Activated T-helper 1 cell treated with Interleukin-2 at 50 U/mL for 16 hours (primary cell): ENCODE results near the gene GATAD2B.
A peak's percentile ranks its signal among the peaks of the same experiment; 100 is the strongest.
"Not testable (repeated sequence)": the region's sequence is repeated elsewhere in the genome, so short reads cannot be mapped to it uniquely, and the experiment has no call there.

ENCODE experiments used
- DNase-seq: peaks from one replicate; pipeline ENCODE4 v3.0.0-alpha.2; 2020; ENCODE audit warnings: low read depth

Gene GATAD2B

DNA sequence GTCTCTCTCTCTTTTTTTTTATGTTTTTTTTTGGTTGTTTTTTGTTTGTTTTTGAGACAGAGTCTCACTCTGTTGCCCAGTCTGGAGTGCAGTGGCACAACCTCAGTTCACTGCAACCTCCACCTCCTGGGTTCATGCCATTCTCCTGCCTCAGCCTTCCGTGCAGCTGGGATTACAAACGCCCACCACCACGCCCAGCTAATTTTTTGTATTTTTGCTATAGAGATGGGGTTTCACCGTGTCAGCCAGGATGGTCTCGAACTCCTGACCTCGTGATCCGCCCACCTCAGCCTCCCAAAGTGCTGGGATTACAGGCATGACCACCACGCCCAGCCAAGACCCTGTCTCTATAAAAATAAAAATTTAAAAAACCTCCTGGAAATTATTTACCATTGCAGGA, 88.8 kb downstream of the GATAD2B start:
- not testable (repeated sequence) for DNase-seq

DNA sequence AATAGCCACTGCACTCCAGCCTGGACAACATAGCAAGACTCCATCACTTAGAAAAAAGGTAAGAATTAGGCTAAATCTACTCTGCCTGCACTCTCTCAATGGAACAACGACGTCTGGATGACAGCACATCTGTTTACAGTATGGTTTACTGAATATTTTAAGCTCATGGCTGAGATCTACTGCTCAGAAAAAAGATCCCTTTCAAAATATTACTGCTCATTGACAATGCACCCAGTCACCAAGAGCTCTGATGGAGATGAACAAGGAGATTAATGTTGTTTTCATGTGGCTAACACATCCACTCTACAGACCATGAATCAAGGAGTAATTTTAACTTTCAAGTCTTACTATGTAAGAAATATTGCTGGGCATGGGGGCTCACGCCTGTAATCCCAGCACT, 89.6 kb downstream of the GATAD2B start:
- no peak for DNase-seq

DNA sequence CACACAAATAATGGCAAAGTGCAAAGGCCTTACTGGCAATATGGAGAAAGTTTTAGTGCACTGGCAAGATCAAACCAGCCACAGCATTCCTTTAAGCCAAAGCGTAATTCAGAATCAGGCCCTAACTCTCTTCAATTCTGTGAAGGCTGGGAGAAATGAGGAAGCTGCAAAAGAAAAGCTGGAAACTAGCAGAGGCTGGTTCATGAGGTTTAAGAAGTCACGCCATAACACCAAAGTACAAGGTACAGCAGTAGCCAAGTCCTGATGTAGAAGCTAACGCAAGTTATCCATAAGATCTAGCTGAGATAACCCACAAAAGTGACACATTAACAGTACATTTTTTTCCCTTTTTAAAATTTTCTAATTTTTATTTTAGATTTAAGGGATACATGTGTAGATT, 90.5 kb downstream of the GATAD2B start:
- DNase-seq, result no peak

DNA sequence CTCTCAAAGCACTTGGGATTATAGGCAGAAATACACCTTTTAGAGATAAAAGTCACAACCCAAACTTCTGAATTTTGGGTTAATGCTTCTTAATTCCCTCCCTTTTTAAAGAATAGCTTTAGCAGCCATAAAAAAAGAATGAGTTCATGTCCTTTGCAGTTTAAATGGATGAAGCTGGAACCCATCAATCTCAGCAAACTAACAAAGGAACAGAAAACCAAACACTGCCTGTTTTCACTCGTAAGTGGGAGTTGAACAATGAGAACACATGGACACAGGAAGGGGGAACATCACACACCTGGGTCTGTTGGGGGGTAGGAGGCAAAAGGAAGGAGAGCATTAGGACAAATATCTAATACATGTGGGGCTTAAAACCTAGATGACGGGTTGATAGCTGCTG, 91.7 kb downstream of the GATAD2B start:
- no peak for DNase-seq

DNA sequence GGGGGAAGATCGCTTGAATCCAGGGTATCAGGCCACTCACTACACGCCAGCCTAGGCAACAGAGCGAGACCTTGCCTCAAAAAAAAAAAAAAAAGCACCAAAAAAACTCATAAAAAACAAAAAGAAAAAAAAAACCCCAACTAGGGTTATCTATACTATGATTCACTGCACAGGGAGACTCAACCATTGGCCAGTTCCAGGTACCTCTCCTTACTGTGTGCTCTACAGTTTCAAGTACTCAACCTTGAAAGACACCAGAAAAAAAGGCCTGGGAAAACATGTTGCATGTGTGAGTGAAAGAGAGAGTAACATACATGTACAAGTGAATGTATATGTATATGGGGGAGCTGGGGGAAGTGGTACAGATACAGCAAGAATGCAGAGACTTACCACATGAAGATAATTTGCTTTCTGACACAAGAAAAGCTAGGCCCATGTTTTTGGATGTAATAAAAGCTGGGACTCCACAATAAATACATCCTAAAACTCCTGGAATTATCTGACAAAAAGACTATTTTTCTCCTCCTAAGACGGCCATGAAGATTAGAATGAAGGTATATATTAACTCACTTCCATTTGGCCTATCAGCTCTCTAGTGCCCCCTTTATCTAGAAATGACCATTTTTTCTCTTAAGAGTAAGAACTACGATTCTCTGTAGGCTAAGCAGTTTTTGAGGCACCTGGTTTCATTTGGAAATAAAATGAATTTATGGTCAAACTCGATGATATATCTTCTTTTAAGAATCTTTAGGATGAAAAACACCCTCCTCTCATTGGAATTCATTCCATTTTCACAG, 95.4 kb downstream of the GATAD2B start:
- DNase-seq, result no peak

DNA sequence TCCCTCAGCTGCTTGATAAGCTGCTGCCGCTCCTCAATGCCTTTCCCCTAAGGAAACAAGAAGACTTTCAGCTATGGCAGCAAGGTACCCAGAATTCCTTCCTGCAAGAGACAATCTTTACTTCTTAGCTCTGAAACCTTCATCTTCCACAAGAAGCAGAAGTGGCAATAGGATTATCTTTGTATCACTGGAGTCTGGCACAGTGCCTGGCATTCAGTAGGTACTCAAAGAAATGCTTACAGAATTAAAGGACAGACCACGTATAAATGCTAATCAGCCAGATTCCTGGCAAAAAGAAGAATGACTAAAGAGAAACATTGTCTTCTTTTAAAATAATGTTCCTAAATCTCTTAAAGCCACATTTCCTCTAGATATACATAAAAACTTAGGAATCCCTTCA, 103.9 kb downstream of the GATAD2B start:
- no peak for DNase-seq

DNA sequence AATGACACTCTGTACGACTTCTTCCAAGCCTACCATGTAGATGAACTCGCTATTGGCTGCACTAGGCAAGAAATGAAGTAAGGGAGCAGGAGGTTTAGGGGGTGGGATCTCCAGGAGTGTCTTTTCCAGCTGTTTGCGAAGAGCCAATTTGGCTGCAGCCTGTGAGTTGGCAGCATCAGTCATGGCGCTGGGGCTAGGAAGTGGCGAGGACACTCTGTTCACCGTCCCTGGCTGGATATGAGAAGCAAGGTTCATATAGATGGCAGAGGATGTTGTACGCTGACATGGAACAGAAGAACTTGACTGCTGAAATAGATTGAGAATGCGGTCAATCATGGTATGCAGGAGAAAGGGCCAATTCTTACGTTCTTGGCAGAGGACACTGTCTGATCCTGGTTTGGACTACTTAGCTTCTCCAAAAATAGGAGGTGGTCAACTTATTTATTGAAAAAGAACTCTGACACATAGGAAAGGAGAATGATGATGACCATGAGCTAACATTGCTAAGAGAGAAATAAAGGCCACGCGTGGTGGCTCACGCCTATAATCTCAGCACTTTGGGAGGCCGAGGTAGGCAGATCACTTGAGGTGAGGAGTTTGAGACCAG, 106.4 kb downstream of the GATAD2B start:
- no peak for DNase-seq

DNA sequence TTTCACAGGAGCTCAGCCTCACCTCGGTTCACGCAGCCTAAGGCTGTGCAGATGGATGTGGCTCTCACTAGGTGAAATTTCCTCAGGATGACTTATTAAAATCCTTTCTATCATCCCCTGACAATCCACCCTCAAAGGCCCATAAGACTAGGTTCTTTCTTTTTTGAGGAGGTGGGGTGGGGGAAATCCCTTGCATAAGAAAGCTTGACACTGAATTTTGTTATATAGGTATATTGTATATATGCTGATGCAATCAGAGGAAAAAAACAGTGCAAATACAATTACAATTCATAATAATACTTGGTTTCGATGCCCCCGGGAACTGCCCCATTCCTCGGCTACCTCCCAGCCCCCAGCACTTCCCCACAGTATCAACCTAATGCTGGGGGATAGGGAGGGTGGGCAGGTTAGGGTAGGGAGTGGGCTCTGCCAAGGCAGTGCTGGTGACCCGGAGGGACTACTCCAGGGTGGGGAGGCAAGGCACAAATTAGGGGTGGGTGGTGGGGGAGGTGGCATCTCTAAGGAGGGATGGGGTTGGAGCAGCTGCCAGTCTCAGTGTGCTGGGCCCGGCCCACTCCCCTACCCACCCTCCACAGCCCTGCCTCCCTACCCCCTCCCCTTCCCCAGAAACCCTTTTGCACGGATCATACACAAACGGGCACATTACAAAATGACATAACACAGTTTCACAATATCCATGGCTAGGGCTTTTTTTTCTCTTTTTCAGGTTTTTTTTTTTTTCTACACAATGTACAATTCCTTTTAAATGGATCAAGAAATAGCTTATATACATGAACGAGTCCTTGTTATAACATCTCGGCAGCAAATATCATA, 116.7 kb downstream of the GATAD2B start:
- no peak for DNase-seq

DNA sequence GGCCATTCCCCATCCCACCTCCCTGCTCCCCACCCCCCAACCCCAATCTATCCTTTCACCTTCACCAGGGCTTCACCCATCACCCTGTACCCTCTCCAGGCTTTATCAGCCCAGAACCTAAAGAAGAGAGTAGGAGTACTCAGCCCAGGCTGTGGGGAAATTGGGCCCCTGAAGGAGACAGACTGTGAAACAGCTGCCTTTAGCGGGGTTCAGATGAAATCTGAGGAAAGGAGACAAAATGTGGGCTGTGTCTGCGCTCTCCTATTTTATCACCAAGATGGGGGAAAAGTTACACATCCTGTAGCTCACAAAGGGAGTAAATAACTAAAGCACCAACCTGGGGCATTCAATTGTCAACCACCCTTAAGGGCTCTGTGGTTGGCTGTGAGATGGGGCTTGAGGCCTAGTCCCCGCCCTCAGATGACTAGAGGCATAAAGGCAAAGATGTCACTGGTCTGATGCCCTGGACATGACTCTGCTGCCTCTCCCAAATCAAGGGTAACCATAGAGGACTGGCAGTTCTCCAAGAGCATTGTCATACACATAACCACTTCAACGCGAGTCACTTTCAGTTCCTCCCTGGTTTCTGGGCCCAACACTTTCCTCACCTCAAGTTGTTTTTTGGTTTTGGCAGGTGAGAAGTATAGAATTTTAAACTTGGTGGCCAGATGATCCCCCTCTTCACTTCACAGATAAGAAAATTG, 117.6 kb downstream of the GATAD2B start:
- peak; percentile 39 for DNase-seq

DNA sequence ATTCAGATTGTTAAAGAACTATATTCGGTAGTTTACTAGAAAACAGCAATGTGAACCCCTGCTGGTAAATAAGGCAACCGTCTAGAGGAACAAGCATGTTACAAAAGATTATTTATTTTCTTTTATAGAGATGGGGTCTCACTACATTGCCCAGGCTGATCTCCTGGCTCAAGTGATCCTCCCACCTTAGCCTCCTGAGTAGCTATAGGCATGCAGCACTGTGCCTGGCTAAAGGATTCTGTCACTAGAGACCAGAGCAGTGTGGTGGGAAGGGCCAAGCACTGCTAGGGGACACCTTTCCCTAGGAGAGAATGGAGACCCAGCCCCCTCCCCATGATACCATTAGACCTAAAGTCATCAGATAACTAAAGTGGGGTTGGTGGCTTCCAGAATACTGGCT, 118.7 kb downstream of the GATAD2B start:
- DNase-seq, result no peak

DNA sequence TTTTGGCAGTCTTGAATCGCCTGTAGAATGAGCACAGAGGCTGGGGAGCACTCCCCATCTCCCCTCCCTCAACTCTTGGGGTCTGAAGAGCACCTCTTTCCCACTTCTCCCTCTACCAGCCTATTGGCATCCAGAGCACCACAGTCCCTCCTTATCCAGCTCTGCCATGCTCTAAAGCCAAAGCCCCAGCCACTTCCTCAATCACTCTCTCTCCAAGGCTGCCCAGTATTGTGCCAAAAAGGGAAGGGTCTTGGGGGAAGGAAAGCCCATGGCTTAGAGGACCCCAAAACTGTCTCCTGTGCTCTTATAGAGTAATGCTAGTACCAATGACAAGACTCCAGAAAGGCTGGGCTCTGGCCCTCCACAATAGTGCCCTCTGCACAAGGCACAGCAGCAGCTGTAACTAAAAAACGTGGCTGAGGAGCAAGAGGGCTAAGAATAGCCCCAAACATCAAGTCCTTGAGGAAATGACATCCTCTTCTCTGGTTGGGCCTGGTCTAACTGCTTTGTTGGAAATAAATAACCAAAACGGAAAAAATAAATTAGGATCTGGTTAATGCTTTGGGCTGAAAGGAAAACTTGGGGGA, 119.2 kb downstream of the GATAD2B start:
- DNase-seq, result no peak

DNA sequence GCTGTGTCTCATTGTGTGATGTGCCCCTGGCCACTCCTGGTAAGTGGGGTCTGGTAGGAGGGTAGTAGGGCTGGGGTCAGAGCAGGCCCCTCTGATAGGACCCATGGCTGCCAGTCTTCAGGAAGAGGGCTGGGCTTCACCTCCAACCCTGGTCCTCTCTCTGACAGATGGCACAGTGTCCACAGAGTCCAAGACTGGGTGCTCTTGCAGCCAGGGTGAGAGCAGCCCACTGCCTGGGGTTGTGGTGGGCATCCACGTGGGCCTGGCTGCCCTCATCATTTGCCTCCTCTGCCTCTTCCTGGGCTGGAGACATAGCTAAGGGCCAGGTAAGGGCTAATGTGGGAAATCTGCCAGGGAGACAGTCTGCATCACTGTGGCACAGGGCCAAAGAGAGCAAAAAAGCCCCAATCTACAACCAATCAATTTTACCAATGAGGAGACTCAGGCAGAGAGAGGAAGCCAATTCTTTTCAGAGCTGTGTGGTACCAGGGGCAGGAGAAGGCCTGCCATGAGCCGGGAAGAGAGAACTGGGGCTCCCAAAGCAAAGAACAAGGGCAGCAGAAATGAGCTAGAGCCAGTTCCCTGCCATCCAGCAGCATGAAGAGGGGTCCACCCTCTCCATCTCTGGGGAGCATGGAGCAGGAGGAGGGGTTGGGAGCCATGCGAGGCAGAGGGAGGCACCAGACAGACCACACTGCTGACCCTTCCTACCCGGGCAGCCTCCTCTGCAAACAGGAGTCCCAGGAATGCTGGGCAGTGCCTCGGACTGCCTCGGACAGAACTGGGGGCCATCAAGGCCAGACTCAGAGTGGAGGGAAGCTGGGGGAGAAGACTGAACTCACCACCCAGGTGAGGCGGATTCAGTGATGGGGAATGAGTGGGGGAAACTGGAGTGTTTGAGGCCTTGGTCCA, 120.7 kb downstream of the GATAD2B start:
- no peak for DNase-seq

DNA sequence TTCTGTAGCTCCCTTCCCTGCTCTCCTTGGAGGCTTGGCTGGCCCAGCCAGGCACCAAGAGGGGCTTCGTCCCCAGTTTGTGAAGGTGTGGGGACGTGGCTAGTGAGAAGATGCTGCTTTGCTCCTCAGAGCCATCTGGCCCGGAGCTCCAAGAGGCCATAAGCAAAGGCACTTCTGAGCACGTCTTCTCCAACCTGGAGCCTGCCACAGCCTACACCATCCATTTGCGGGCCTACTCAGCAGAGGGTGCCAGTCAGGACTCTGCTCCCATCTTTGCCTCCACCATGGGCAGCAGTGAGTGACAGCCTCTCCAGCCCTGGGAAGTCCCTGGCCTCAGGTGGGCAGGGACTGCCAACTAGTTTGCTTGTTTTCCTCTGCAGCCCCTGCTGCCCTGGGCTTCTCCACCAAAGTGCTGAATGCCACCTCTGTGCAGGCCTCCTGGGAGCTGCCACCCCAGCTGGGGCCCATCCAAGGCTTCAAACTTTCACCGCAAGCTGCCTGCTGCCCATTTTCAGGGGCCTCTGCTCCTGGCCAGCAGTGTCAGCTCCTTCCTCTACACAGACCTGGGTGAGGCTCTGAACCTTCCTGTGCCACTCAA, 121.6 kb downstream of the GATAD2B start:
- DNase-seq, result no peak

DNA sequence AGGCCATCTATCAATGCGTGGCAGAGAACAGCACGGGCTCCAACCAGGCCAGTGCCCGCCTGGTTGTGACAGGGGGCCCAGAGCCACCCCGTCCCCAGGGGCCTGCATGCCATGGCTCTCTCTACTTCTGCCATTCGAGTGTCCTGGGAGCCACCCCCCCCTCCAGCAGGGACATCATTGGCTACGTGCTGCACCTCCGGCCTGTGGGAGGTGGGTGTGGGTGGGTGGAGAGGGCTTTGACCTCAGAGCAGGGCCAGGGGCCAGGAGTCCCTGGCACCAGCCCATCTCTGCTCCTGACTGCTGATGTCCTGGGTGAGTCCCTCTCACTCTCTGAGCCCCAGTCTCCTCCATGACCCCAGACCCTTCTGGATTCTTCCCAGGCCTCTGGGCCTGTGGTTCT, 122.3 kb downstream of the GATAD2B start:
- DNase-seq, result no peak

DNA sequence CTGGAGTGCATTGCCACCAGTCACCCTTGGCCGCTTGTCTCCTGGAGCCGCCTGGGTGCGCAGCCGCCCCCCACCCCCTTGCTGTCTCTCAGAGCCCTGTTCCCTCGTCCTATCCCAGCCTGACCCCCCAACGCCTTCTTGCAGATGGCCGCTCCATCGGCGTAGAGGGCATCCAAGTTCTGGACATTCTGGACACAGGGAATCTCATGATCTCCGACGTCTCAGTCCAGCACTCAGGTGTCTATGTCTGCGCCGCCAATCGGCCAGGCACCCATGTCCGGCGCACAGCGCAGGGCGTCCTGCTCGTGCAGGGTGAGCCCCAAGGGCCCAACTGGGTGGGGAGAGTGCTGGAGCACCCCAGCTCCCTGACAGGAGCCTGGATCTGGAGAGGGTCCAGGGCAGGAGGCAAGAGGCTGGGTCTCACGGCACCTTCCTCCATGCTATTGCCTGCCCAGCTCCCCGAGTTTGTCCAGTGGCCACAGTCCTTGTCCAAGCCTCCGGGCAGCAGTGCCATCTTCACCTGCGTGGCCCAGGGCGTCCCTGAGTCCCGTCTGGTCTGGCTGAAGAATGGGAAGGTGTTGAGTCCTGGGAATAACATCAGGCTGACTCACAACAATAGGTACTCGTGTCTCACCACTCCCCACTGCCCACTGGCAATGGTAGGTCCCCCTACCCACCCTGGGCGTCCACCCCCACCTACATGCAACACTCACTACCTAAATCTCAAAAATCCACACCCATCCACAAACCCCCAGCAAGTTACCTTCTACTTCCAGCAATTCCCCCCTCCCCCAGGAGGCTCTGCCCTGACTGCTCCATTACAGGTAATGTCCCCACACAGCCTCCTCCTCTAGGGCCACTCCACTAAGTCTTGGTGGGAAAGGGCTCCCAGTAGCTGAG, 123.0 kb downstream of the GATAD2B start:
- DNase-seq, result no peak

DNA sequence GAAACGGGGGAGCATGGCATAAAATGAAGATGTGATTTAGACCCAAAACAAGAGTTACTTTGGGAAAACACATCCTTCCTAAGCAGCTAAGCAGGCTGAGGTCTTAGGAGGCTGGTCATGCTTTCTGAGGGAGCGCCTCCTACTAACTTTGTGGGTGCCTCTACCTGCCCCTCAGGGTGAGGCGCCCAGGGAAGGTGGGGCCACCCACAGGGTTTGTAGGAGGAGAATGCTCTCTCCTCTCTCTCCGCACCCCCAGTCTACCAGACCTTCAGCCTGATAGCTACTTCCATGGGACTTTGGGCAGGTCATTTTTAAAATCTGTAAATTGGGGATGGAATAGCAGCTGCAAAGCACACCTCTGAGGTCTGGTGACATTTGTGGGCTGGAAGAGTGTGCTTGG, 123.8 kb downstream of the GATAD2B start:
- no peak for DNase-seq

DNA sequence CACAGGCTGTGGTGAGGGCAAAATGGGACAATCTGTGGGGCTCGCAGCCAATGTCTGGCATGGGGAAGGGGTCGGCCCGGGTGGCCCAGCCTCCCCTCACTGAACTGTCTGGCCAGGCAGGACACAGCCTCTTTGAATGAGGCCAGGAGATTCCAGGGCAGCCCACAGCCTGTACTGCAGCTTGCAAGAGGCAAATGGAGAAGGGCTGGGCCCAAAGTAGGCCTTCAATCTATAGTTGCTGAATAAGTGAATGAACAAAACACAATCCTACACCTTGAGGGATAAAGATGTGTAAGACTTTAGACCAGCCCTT, 124.3 kb downstream of the GATAD2B start:
- DNase-seq, result no peak

DNA sequence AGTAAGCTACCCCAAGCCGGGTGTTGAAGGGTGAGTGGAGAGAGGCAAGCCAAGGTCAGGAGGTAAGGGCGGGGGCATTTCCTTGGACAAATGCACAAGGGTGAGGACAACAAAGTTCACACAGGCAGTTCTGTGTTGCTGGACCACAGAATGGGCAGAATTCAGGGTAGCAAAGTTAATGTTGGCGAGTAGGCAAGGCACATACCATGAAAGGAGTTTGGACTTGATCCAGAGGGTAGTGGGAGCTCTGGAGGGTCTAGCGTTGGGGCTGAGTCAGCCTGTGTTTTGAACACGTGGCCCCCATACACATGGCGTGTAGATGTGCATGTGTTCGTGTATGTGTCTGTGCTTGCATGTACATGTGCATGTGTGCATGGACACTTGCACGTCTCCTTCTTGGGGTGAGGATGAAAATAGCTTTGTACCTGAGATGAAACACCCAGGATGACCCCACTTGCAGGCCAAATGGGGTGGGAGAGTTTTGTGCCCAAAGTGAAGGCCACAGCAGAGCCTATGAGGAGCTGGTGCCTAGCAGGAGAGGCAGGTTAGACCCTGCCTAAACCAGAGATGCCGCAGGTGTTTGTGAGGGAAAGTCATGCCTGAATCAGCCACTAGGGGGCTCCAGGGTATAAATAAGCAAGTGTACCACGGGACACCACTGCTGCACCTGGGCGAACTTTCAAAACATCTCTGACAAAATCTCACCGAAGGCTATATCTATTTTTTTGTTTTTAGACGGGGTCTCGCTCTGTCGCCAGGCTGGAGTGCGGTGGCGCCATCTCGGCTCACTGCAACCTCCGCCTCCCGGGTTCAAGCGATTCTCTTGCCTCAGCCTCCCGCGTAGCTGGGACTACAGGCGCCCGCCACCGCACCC, 125.7 kb downstream of the GATAD2B start:
- peak; percentile 66 for DNase-seq
